HG02973 (cell line): Measurements from ENCODE around the gene SHISA9.
"Not testable (repeated sequence)": the region's sequence is repeated elsewhere in the genome, so short reads cannot be mapped to it uniquely, and the experiment has no call there.

Experiments used
- ATAC-seq: cut with Tn5 transposase; IDR thresholded peaks from one replicate; pipeline ENCODE4 v1.9.1; 2021; ENCODE audit warnings: moderate library complexity; ENCODE audit not compliant: unreplicated experiment

The SHISA9 gene

DNA sequence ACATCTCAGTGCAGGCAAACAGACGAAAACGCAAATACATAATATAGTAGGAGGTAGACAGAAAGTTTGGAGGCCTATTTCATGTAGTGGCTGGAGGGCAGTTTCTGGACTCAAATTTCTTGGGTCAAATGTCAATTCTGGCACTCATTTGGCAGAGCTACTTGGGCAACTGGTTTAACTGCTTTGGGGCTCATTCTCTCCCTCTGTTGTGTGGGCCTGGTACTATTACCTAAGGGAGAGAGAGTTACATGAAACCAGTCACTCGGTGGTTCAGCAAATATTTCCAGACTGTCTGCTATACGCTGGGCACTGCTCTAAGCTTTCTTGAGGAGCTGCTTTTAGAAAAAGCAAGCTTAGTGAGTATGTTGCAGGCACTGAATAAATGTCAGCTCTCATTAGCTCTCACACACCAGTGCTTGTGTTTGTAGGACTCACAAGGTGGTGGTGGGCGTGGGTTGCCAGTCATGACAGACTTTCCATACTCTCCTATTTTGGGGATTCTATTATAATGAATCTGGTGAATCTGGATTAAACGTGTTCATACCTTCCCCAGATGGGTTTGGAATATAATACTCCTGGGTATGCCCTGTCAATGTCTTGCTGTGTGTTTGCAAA, 1.8 kb upstream of the SHISA9 start:
- no peak for ATAC-seq

DNA sequence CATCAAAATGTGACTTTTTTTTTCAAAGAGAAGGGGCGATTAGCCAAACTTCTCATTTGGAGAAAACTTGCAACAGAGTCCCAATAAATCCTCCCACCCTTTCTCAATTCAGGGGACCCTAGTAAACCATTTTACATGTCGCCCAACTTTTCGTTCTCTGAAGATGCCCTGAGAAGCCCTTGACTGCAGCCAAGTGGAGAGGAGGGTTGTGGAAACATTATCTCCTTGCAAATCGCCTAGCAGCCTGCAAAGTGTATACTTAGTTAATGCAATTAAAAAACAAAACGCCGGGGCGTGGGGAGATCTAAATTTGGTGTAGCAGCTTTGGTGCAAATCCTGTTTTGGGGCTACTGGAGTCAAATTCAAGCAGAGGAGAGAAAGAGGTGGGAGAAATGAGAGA, 1.2 kb upstream of the SHISA9 start:
- ATAC-seq = no peak

DNA sequence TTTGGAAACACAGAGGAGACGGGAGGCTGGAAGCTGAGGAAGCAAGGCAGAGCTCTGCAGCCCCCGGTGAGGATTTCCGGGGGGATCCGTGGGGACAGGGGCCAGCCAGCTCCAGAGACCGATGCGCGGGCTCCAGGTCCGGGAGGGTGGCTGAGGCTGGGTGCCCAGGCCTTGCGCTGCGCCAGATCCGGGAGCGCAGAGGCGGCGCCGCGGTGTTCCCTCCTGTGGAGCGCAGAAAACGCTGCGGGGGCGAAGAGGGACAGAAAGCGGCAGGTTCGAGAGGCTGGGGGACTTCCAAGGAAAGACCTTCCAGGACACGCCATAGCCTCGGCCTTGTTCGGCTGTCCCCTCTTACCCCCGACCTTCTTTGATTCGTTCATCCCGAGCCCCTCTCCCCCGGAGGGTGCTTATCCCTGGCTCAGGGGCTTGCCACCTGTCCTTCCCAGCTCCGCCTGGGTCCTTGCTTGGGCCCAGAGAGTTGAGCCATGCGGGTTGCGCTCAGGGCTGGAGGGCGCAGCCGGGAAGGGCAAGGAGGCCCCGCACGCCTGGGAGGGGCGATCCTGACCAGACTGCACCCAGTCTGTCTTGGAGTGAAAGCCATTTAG, 697 bp upstream of the SHISA9 start:
- ATAC-seq = no peak

DNA sequence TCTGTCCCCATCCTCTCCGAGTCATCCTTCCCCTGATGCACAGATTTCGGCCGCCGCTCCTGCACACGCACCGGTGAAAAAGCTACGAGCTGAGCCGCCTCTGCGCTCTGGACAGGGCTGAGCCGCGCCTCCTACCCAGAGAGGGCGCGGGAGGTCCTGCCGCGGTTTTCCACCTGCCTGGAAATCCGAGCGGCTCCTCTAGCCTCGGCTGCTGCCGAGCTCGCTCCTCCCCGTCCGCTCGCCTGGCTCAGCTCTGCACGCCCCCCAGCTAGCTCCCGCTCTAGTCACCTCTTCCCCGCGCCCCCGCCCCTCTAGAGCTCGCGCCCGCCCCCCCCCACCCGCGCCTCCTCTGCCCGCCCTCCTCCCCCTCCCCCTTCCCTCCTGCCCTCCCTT, 198 bp upstream of the SHISA9 start:
- no peak for ATAC-seq

DNA sequence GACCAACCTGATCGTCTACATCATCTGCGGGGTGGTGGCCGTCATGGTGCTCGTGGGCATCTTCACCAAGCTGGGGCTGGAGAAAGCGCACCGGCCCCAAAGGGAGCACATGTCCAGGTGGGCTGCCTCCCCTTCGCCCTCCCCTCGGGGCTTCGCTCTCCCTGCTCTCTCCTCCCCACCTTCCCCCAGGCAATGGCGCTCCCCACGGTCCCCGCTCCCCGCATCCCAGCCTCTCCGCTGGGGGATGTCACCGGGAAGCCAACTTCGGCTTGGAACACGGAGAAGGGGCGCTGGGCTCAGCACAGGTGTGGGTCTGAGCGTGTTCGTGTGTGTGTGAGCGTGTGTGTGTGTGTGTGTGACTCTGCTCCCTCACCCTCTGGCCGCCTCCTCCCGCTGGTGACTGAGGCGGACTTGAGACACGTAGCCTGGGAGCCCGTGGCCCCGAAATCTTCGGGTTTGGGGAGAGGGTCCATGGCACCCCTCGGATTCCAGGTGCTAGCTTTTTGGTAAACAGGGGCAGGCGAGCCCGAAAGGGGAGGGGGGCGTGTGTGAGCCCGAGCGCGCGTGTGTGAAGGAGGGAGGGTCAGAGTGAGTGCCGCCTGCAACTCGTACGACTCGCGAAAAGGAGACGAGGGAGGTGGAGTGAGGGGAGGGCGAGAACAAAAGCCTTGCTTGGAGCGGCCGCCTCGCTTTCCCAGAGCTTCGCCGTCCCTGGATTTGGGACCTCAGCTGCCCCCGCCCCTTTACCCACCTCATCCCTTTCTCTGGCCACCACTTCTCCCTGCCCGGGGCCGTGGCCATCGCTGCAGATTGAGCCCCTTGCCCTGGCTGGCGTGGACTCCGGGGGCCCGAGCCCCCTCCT, 1.3 kb downstream of the SHISA9 start:
- no peak for ATAC-seq

DNA sequence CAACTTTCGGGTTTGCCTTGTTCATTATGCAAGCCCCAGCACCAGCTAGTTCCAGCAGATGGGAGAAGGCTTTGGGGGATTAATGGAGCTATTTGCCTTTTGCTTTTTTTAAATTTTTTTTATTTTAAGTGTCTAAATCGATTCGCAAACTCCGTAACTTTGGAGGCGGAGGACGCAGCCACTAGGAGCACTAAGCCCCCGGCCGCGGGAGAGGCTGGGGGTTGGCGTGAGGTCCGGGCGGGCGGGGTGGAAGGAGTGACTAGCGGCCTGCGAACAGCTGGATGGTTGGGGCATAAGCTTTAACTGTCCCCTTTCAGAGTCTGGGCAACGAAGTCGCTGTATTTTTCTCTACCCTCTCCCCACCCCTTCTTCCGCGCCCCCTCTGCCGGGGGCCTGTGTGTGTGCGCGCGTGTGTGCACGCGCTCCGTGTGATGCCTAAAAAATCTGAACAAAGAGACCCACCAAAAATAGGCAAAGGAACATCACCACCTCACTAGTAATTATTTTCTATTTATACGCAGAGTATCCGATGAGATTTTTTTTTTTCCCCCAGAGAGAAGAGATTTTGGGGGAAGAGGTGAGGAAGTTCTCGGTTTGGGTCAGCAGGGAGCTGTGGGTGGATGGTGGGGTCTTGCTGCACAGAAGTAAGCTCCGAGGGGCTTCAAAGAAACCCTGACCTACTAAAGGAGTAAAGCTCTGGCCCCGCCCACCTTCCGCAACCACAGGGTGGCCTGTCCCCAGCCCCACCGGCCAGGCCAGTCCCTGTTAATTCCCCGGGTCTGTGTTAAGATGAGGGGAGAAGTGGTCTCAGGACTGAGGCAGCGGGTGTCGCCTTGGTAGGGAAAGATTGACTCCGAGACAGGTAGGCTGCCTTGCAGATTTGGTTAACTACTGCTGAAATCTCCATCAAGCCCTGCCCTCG, 2.3 kb downstream of the SHISA9 start:
- ATAC-seq = no peak

DNA sequence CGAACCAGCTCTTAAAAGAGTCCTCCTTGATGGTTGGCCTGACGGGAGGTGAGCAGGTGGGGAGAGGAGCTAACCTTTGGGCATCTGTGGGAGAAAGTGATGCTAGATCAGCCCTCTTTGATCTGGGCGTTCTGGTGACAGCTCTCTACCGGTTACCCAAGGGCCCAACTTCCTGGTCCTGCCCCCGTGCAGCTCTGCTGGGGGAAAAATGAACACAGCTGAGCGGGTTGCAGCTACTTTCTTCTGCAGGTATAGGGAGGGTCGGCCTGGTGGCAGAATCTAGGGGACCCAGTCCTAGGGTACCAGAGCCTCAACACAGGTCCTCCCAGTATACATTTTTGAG, 2.9 kb downstream of the SHISA9 start:
- no peak for ATAC-seq

DNA sequence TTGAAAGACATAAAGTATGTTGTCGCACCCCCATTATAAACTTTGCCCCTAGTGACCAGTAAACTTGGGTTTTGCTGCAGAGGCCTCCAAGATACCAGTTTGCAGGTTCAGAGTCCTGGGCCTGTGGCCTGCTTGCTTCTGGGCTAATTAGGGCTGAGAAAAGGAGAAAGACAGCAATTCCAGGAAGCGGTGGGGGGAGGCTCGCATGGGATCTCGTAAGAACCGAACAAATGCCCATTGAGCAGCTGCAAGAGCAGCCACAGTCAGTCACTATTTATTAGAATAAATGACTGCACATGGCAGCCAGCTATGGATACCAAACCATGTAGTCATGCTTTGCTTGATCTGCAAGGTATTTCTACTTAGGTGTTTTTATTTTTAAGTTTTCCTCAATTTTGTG, 4.9 kb downstream of the SHISA9 start:
- no peak for ATAC-seq

DNA sequence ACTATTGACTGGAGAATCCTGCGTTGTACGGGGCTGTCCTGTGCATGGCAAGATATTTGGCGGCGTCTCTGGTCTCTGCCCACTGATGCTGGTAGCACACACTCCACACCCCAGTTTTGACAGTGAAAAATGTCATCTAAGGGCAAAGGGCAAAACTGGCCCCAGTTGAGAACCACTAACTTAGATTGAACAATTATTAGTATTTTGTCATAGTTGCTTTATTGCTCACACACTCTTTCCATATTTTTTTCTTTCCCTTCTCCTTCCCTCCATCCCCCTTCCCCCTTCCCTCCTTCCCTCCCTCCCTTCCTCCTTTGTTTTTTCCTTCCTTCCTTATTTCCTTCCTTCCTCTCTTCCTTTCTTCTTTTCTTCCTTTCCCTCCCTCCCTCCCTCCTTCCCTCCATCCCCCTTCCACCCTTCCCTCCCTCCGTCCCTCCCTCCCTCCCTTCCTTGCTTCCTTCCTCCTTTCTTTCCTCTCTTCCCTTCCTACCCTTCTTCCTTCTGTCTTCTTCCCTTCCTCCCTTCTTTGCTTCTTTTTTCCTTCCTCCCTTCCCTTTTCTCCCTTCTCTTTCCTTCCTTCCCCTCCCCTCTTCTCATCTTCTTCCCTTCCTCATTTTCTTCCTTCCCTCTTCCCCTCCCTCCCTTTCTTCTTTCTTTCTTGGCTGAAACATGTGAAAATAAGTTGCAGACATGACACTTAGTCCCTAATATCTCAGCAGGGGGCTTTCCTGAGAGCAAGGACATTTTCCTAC, 5.5 kb downstream of the SHISA9 start:
- ATAC-seq = no peak

DNA sequence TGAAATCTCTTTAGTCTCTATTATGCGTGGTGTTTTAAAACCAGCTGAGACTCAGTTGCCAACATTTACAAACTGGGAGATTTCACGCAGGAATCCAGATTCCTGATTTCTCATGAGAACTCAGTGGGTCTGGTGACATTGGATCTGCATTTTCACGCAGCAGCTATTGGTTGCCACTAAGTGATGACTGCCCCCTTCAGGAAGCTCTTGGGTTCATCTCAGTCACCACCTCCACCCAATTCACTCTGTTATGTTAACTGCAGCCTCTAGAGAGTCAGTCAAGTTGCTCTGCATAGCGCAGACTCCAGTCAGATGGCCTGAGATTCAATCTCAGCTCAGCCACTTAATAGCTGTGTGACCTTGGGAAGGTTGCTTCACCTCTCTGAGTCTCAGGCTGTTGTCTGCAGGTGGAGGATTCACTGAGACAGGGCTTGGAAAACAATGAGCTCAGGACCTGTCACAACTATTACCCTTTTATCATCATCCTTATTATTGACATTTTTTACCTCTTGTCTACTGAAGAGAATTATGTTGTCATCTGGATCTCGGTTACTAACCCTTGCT, 6.4 kb downstream of the SHISA9 start:
- ATAC-seq = no peak

DNA sequence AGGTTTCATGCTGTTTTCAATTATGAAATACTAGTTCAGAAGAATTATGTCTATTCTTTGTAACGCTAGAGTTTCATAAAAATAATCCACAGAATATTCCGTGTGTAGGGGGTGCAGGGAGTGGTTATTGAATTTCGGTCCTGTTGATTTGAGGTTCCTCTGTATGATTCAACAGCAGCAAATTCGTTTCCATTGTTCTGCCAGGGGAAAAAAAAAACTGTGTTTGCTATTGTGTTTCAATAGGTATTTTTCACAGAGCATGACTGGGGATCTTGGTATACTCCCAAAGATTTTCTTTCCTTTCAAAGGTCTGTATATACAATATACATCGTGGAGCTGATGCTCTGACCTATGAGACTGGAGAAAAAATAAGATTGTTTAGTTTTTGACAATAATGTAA, 15.8 kb downstream of the SHISA9 start:
- ATAC-seq = no peak

DNA sequence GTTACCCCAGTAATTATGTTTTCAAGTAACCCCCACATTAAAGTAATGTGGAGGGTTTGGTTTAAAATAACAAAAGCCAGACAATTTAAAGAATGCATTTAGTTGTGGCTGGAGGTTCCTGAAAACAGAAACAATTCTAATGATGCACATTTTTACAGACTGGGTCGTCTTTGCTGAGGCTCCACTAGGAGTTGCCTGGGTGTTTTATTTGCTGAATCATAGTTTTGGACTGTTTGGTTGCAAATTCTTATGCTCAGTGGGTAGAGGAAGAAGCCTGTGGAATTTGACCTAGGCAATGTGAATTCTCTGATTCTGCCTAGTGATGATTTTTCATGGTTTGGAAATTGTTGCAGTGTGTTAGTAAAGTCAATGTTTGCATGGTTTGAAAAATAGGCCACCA, 16.3 kb downstream of the SHISA9 start:
- ATAC-seq = no peak

DNA sequence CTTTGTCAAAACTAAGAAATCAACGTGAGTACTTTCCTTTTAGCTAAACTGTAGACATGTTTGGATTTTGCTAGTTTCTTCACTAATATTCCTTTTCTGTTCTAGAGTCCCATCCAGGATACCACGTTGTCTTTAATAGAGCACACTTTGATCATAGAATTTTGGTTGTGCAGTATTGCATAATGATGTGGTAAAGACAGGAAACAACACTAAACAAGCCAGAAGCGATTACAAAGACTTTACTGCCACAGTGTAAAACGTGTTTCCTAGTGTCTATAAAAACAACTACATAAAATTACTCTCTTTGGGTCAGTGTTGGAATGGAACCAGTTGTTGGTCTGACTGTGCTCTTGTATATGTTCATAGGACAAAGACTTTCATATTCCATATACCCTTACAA, 19.3 kb downstream of the SHISA9 start:
- no peak for ATAC-seq

DNA sequence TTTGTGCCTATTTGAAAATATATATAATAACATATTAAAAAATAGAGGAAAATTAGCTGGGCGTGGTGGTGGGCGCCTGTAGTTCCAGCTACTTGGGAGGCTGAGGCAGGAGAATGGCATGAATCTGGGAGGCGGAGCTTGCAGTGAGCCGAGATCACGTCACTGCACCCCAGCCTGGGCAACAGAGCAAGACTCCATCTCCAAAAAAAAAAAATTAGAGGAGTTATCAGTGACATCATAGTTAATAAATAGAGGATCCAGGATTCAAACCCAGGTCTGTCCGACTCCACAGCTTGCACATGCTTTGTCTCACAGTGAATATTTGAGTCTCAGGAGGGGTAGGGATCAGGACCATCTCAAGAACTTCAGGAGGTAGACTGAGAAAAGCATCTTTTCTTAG, 22.2 kb downstream of the SHISA9 start:
- not testable (repeated sequence) for ATAC-seq

DNA sequence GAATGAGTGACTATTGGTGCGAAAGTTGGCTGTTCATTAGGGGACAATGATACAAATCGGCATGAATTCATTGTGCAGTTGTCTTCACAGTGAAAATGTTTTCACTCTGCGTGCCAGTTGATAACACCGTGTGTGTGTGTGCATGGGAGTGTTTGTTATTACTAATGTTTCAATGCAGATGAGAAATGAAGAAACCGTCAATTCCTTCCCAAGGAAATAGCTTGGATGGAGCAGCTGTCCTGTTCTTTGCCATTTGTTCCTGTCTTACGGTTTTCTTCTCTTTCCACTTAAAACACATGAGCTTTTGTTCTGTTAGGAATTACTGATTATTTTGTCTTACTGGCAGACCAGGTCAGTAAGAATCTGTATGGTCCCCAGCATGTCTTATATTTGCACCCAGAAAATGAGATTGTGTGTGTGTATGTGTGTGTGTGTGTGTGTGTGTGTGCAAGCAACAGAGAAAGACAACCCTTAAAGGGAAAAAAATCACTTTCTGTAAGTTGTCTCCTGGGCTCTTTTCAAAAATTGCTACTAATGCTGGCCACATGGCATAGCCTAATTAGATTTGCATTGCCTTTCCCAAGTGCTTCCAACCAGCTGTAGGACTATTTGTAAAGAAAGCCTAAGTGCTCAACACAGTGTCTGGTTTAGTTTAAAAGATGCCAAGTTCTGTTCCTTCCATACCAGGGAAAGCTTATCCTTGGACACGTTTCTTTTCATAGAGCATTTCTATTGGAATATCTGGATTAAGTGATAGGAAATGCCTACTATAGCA, 23.8 kb downstream of the SHISA9 start:
- ATAC-seq = no peak

DNA sequence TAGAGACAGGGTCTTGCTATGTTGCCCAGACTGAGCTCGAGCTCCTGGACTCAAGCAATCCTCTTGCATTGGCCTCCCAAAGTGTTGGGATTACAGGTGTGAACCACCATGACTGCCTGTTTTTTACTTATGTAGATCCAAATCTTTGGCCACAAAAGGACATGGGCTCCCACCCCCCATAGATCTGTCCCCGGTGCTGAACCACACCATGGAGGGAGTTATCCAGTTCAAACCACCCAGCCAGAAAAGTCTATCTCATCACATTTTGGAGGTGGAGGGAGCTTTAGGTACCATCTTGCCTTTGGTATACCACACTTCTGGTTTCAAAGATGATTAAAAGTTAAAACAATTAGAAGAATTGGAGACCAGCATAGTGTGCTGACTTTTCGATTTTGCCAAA, 26.2 kb downstream of the SHISA9 start:
- no peak for ATAC-seq

DNA sequence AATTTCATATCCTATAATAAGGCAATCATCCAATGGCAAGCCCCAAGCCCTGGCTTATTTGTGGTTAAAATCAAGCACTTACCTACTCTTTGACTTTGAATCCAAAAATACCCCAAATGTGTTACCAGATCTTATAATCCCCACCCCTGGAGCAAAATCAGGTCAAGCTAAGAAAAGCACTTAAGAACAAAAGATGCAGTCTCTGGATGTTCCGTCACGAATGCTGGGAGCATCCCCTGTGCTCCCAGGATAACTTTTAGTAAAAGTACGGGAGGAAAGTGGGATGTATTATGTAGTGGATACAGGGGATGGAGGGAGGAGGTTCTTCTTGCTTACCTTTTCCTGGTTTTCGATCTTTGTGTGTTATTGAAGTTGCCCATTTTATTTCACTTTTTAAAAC, 29.5 kb downstream of the SHISA9 start:
- ATAC-seq = no peak

DNA sequence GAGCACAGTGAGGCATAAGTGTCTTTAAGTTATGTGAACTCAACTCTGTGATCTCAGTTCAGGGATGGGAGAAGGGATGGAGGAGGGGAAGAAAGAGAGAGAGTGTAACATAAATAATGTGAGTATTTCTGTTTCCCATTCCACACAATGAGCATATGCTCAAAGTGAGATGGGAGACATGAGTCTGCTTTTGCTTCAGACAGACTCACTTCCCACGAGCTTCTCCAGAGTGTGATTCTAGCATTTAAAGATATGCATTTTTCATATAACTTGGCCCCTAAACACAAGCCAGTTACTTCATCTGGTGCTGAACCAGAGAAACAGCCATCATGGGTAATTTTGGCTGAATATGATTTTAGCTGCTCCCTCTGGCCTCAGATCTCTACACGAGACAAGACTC, 35.0 kb downstream of the SHISA9 start:
- ATAC-seq = no peak

DNA sequence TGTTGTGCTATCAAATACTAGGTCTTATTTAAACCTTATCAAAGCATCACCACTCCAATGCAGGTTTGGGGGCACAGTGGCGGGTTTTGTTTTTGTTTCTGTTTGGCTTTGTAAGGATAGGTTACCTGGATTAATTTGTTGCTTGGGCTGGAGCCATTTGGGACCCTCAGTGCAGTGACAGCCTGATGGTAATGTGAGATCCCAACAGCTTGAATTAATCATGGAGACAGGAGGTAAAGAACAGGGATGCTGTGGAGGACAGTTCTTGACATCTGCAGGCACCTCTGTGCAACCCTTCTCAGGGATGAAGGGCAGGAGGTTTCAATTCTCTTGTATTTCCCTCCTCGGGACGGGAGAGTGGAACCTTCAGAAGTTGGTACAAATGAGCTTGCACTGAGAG, 40.5 kb downstream of the SHISA9 start:
- no peak for ATAC-seq

DNA sequence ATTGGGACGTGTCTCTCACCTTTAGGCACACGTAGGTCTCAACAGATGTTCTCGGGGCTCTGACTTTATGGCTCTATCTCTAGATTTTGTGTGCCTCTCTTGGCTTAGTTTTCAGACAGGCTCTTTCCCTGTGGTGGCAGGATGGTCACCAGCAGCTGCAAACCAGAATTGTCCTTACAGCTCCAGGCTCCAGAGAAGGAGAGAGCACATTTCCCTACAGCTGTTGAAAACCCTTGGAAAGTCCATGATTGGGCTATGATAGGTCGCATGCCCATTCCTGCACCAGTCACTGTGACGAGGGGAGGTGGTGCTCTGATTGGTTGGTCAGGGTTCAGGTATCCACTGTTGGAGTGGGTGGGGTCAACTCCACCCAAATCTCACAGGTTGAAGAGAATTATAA, 41.5 kb downstream of the SHISA9 start:
- no peak for ATAC-seq
